CD8-positive, alpha-beta memory T cell (primary cell): ENCODE data around the gene MTMR12. TPM values are rescaled to one million over a fixed set of nuclear protein-coding genes. Genes with fewer than 3 reads are reported as not detected.

Experiments used
- CTCF ChIA-PET: fragments of 350-600 bp; sonication (Branson Sonifier 250); formaldehyde crosslinking; loops from one replicate; lab custom pipeline; 2021; ENCODE audit warnings: antibody characterized with exemption; lab: Charles Lee
- POLR2A ChIA-PET: fragments of 350-600 bp; sonication (Branson Sonifier 250); formaldehyde crosslinking; loops from one replicate; lab custom pipeline; 2021; ENCODE audit warnings: antibody characterized with exemption; lab: Charles Lee
- DNase-seq, 5 donors: peaks; one replicate each; pipeline versions ENCODE4 v3.0.0 to v3.0.0-alpha.2; 2020 to 2022; ENCODE audit warnings: mixed read lengths in 1 of 5
- H3K27ac ChIP-seq: one replicate; pipeline ENCODE4 v1.7.0; 2013; ENCODE audit warnings: low read depth, mild to moderate bottlenecking, low read length, moderate library complexity
- H3K27me3 ChIP-seq: 2 replicates; pipeline ENCODE4 v1.7.0; 2013; ENCODE audit warnings: low read length, mild to moderate bottlenecking; ENCODE audit not compliant: insufficient read depth, poor library complexity, severe bottlenecking
- H3K36me3 ChIP-seq: 2 replicates; pipeline ENCODE4 v1.7.0; 2013; ENCODE audit warnings: mild to moderate bottlenecking, low read length, moderate library complexity; ENCODE audit not compliant: insufficient read depth
- H3K4me1 ChIP-seq: 2 replicates; pipeline ENCODE4 v1.7.0; 2013; ENCODE audit warnings: mild to moderate bottlenecking, low read length, moderate library complexity; ENCODE audit not compliant: insufficient read depth
- H3K4me3 ChIP-seq: 2 replicates; pipeline ENCODE4 v1.7.0; 2013; ENCODE audit warnings: mild to moderate bottlenecking, low read length
- H3K9me3 ChIP-seq: 2 replicates; pipeline ENCODE4 v1.7.0; 2013; ENCODE audit warnings: mild to moderate bottlenecking, low read length
- H3K27ac Mint-ChIP-seq, 8 donors: one replicate each; pipeline ENCODE4 v1.8.0; 2020 to 2021; ENCODE audit warnings: mixed read lengths in 8 of 8, mild to moderate bottlenecking in 6 of 8, inconsistent platforms in 3 of 8, moderate library complexity in 3 of 8
- H3K27me3 Mint-ChIP-seq, 2 donors: one replicate each; pipeline ENCODE4 v1.8.0; 2020 to 2021; ENCODE audit warnings: mixed read lengths in 2 of 2, mild to moderate bottlenecking in 1 of 2, moderate library complexity in 1 of 2
- H3K36me3 Mint-ChIP-seq, 3 donors: one replicate each; pipeline ENCODE4 v1.8.0; 2020 to 2021; ENCODE audit warnings: mixed read lengths in 3 of 3, inconsistent platforms in 1 of 3, mild to moderate bottlenecking in 1 of 3
- H3K4me1 Mint-ChIP-seq, 3 donors: one replicate each; pipeline ENCODE4 v1.8.0; 2020 to 2021; ENCODE audit warnings: mixed read lengths in 3 of 3, inconsistent platforms in 1 of 3, mild to moderate bottlenecking in 1 of 3
- H3K4me3 Mint-ChIP-seq, 7 donors: one replicate each; pipeline ENCODE4 v1.8.0; 2020 to 2021; ENCODE audit warnings: mixed read lengths in 7 of 7, mild to moderate bottlenecking in 6 of 7, moderate library complexity in 4 of 7, inconsistent platforms in 2 of 7
- H3K9me3 Mint-ChIP-seq, 5 donors: one replicate each; pipeline ENCODE4 v1.8.0; 2020 to 2022; ENCODE audit warnings: mixed read lengths in 5 of 5, mild to moderate bottlenecking in 3 of 5, moderate library complexity in 2 of 5, inconsistent platforms in 1 of 5
- polyA plus RNA-seq: library from polyadenylated mRNA; unstranded; fragments of 300-500 nt; fragmentation: Illumina TruSeq; gene quantifications from one replicate; pipeline ENCODE4 v1.2.3, GENCODE V29; 2021
- total RNA-seq, 2 experiments: library from RNA; stranded (reverse); gene quantifications; one replicate each; pipeline ENCODE4 v1.2.3, GENCODE V29; 2021

MTMR12 gene
- 10 to 100 TPM; 25.4 to 27.4 TPM for total RNA-seq
- polyA plus RNA-seq = 20.4 TPM

- H3K27me3 Mint-ChIP-seq = peaks cover 0 to 2% of the 10 kb centered on the region in 2 donors
- peak; percentile 99 to 100 (median 100) for DNase-seq
- H3K27ac Mint-ChIP-seq = peak within 1 kb of the TSS; percentile 92 to 98 (median 96)
- no peaks in the 10 kb centered on the region for H3K9me3 ChIP-seq
- peak within 1 kb of the TSS; percentile 83 for H3K27ac ChIP-seq
- H3K4me3 ChIP-seq = peak within 1 kb of the TSS; percentile 71
- no peaks in the 10 kb centered on the region for H3K36me3 ChIP-seq
- H3K4me3 Mint-ChIP-seq = peak within 1 kb of the TSS; percentile 92 to 100 (median 93)
- no peaks in the 10 kb centered on the region for H3K9me3 Mint-ChIP-seq
- H3K36me3 Mint-ChIP-seq = peaks cover 0 to 13% (median 9%) of the 10 kb centered on the region in 3 donors
- ChIA-PET POLR2A (interaction anchor here (1.9 kb wide), 1 partner anchor 139 kb away, joined by 14 read pairs; the partner anchor contains the start of gene GOLPH3), CTCF (interaction anchor here (1.3 to 1.9 kb wide), 3 partner anchors 17 to 272 kb away, joined by 3 to 6 read pairs (median 6); partner anchors contain the start of gene SUB1)
- H3K4me1 Mint-ChIP-seq = peaks cover 30 to 49% (median 44%) of the 10 kb centered on the region in 3 donors
- H3K27me3 ChIP-seq = no peaks in the 10 kb centered on the region
- peaks cover 18% of the 10 kb centered on the region for H3K4me1 ChIP-seq
These were observed at the start of gene MTMR12 for GRCh38 chr5:32312595-32313332. Gene MTMR12, minus strand, starts transcription at chr5:32312939. Its CDS starts 101 bp downstream, at chr5:32312838.

- H3K4me3 ChIP-seq = no peak overlapping the region
- Mint-ChIP-seq H3K9me3 (no peaks in the 10 kb centered on the region), H3K4me1 (no peaks in the 10 kb centered on the region), H3K27ac (no peak overlapping the region), H3K27me3 (no peaks in the 10 kb centered on the region), H3K4me3 (no peak overlapping the region), H3K36me3 (peaks cover 0 to 67% (median 5%) of the 10 kb centered on the region in 3 donors)
- no peaks in the 10 kb centered on the region for H3K4me1 ChIP-seq
- no peaks in the 10 kb centered on the region for H3K27me3 ChIP-seq
- H3K9me3 ChIP-seq = no peaks in the 10 kb centered on the region
- DNase-seq = no peak
- ChIA-PET POLR2A (no interaction called here), CTCF (no interaction called here)
- peaks cover 21% of the 10 kb centered on the region for H3K36me3 ChIP-seq
- H3K27ac ChIP-seq = no peak overlapping the region
These were observed 49.8 kb upstream of the MTMR12 start for GRCh38 chr5:32362527-32362926.

GRCh38 chr5:32360906-32361305, 48.2 kb upstream of the MTMR12 start:
- no peaks in the 10 kb centered on the region for H3K27me3 Mint-ChIP-seq
- no peak overlapping the region for H3K27ac ChIP-seq
- peaks cover 21% of the 10 kb centered on the region for H3K36me3 ChIP-seq
- H3K4me1 Mint-ChIP-seq = no peaks in the 10 kb centered on the region
- DNase-seq = no peak
- no peak overlapping the region for H3K4me3 Mint-ChIP-seq
- H3K27me3 ChIP-seq = no peaks in the 10 kb centered on the region
- peak overlapping the region in 4 of 8 donors; percentile 14 to 59 (median 51) for H3K27ac Mint-ChIP-seq
- no peaks in the 10 kb centered on the region for H3K4me1 ChIP-seq
- no peaks in the 10 kb centered on the region for H3K9me3 Mint-ChIP-seq
- CTCF ChIA-PET = interaction anchor here (1.5 kb wide), 1 partner anchor 31 kb away, joined by 5 read pairs; no protein-coding TSS in a partner anchor
- POLR2A ChIA-PET = no interaction called here
- H3K4me3 ChIP-seq = no peak overlapping the region
- H3K36me3 Mint-ChIP-seq = peaks cover 0 to 71% (median 5%) of the 10 kb centered on the region in 3 donors
- H3K9me3 ChIP-seq = no peaks in the 10 kb centered on the region

- H3K4me3 ChIP-seq = no peak overlapping the region
- H3K36me3 ChIP-seq = peaks cover 17% of the 10 kb centered on the region
- no peaks in the 10 kb centered on the region for H3K4me1 ChIP-seq
- Mint-ChIP-seq H3K27me3 (no peaks in the 10 kb centered on the region), H3K27ac (no peak overlapping the region), H3K4me1 (no peaks in the 10 kb centered on the region), H3K4me3 (no peak overlapping the region), H3K9me3 (no peaks in the 10 kb centered on the region), H3K36me3 (peaks cover 3 to 73% (median 11%) of the 10 kb centered on the region in 3 donors)
- ChIA-PET CTCF (no interaction called here), POLR2A (no interaction called here)
- no peaks in the 10 kb centered on the region for H3K9me3 ChIP-seq
- DNase-seq = no peak
- H3K27me3 ChIP-seq = no peaks in the 10 kb centered on the region
- no peak overlapping the region for H3K27ac ChIP-seq
These were observed 45.9 kb upstream of the MTMR12 start for GRCh38 chr5:32358611-32359010.

GRCh38 chr5:32357658-32358057, 44.9 kb upstream of the MTMR12 start:
- no peak overlapping the region for H3K4me3 Mint-ChIP-seq
- H3K9me3 Mint-ChIP-seq = no peaks in the 10 kb centered on the region
- no peaks in the 10 kb centered on the region for H3K27me3 ChIP-seq
- H3K27me3 Mint-ChIP-seq = no peaks in the 10 kb centered on the region
- no peak for DNase-seq
- peaks cover 9% of the 10 kb centered on the region for H3K36me3 ChIP-seq
- no peak overlapping the region for H3K27ac ChIP-seq
- H3K4me3 ChIP-seq = no peak overlapping the region
- CTCF ChIA-PET = no interaction called here
- peaks cover 3 to 69% (median 6%) of the 10 kb centered on the region in 3 donors for H3K36me3 Mint-ChIP-seq
- POLR2A ChIA-PET = no interaction called here
- H3K9me3 ChIP-seq = no peaks in the 10 kb centered on the region
- no peaks in the 10 kb centered on the region for H3K4me1 Mint-ChIP-seq
- no peaks in the 10 kb centered on the region for H3K4me1 ChIP-seq
- H3K27ac Mint-ChIP-seq = peak overlapping the region in 2 of 8 donors; percentile 15 to 19

- no peak for DNase-seq
- Mint-ChIP-seq H3K4me1 (no peaks in the 10 kb centered on the region), H3K9me3 (no peaks in the 10 kb centered on the region), H3K27me3 (no peaks in the 10 kb centered on the region), H3K27ac (peak overlapping the region in 3 of 8 donors; percentile 68 to 85 (median 71)), H3K36me3 (peaks cover 3 to 54% (median 6%) of the 10 kb centered on the region in 3 donors), H3K4me3 (no peak overlapping the region)
- no peak overlapping the region for H3K4me3 ChIP-seq
- CTCF ChIA-PET = interaction anchor here (0.7 kb wide), 1 partner anchor 11 kb away, joined by 3 read pairs; no protein-coding TSS in a partner anchor
- POLR2A ChIA-PET = no interaction called here
- no peaks in the 10 kb centered on the region for H3K36me3 ChIP-seq
- H3K27me3 ChIP-seq = no peaks in the 10 kb centered on the region
- H3K9me3 ChIP-seq = no peaks in the 10 kb centered on the region
- no peaks in the 10 kb centered on the region for H3K4me1 ChIP-seq
- H3K27ac ChIP-seq = no peak overlapping the region
These were observed 42.9 kb upstream of the MTMR12 start for GRCh38 chr5:32355686-32356085.

GRCh38 chr5:32353420-32353819, 40.7 kb upstream of the MTMR12 start:
- Histone ChIP-seq H3K27ac (no peak overlapping the region), H3K36me3 (no peaks in the 10 kb centered on the region), H3K9me3 (no peaks in the 10 kb centered on the region), H3K4me3 (no peak overlapping the region), H3K4me1 (no peaks in the 10 kb centered on the region), H3K27me3 (no peaks in the 10 kb centered on the region)
- H3K9me3 Mint-ChIP-seq = peaks cover 0 to under 1% (median 0%) of the 10 kb centered on the region in 5 donors
- ChIA-PET POLR2A (no interaction called here), CTCF (interaction anchor here (0.7 kb wide), 1 partner anchor 8 kb away, joined by 3 read pairs; no protein-coding TSS in a partner anchor)
- H3K4me3 Mint-ChIP-seq = no peak overlapping the region
- no peaks in the 10 kb centered on the region for H3K4me1 Mint-ChIP-seq
- H3K27ac Mint-ChIP-seq = no peak overlapping the region
- H3K36me3 Mint-ChIP-seq = peaks cover 3 to 36% (median 6%) of the 10 kb centered on the region in 3 donors
- H3K27me3 Mint-ChIP-seq = no peaks in the 10 kb centered on the region
- no peak for DNase-seq

GRCh38 chr5:32352685-32353084, 39.9 kb upstream of the MTMR12 start:
- Histone ChIP-seq H3K27ac (no peak overlapping the region), H3K9me3 (no peaks in the 10 kb centered on the region), H3K27me3 (no peaks in the 10 kb centered on the region), H3K36me3 (no peaks in the 10 kb centered on the region), H3K4me1 (no peaks in the 10 kb centered on the region), H3K4me3 (no peak overlapping the region)
- POLR2A ChIA-PET = no interaction called here
- H3K4me1 Mint-ChIP-seq = no peaks in the 10 kb centered on the region
- H3K36me3 Mint-ChIP-seq = peaks cover 3 to 33% (median 6%) of the 10 kb centered on the region in 3 donors
- no peaks in the 10 kb centered on the region for H3K27me3 Mint-ChIP-seq
- peaks cover 0 to 4% (median 0%) of the 10 kb centered on the region in 5 donors for H3K9me3 Mint-ChIP-seq
- H3K27ac Mint-ChIP-seq = peak overlapping the region in 1 of 8 donors; percentile 21
- CTCF ChIA-PET = interaction anchor here (0.7 kb wide), 1 partner anchor 8 kb away, joined by 3 read pairs; no protein-coding TSS in a partner anchor
- DNase-seq = no peak
- no peak overlapping the region for H3K4me3 Mint-ChIP-seq
